GM19395 (cell line): ENCODE measurements around the gene WFDC8.

ENCODE experiments used
- ATAC-seq: cut with Tn5 transposase; IDR thresholded peaks from one replicate; pipeline ENCODE4 v1.9.1; 2021; ENCODE audit warnings: mild to moderate bottlenecking, moderate library complexity; ENCODE audit not compliant: unreplicated experiment

Gene WFDC8

GRCh38 chr20:45550765-45551164 is 28.3 kb downstream of the WFDC8 start:
- no peak for ATAC-seq

DNA sequence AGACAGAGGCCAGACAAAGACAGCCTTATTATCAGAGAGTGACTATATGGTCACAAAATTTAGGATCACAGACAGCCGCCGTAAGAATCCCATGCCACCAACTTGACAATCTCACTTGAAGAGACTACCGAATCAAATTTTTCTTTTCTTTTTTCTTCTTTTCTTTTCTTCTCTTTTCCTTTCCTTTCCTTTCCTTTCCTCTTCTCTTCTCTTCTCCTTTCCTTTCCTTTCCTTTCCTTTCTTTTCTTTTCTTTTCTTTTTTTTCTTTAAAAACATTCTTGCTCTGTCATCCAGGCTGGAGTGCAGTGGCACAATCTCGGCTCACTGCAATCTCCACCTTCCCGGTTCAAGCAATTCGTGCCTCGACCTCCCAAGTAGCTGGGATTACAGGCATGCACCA is 30.7 kb downstream of the WFDC8 start:
- no peak for ATAC-seq

DNA sequence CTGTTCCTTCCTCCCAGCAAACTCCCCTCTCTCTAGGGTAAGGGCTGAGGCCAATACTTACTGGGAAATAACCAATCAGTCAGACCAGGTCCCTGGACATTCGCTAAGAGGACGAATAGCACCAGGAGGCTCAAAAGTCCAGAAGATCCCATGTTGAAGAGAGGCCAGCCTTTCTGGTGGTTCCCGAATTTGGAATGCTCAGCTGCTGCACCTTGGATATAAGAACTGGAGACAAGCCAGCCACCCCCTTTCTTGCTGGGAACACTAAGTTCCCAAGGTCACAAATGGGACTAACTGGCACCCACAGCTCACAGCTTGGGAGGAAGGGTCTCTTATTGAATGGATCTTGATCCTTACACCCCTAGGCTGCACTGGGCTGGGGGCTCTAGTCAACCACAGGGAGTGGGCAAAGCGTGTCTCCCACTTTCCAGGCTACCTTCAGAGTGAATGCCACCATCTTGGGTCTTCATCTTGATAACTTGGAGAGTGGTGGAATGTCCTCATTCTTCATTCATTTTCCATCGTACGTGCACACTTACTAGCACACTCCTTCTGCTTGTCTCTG is 31.8 kb downstream of the WFDC8 start, which contains the start of gene EPPIN:
EPPIN (minus strand) TSS at position 196 of the 565 bp plus-strand sequence; CDS start at position 152, 44 bp downstream.
- no peak for ATAC-seq

DNA sequence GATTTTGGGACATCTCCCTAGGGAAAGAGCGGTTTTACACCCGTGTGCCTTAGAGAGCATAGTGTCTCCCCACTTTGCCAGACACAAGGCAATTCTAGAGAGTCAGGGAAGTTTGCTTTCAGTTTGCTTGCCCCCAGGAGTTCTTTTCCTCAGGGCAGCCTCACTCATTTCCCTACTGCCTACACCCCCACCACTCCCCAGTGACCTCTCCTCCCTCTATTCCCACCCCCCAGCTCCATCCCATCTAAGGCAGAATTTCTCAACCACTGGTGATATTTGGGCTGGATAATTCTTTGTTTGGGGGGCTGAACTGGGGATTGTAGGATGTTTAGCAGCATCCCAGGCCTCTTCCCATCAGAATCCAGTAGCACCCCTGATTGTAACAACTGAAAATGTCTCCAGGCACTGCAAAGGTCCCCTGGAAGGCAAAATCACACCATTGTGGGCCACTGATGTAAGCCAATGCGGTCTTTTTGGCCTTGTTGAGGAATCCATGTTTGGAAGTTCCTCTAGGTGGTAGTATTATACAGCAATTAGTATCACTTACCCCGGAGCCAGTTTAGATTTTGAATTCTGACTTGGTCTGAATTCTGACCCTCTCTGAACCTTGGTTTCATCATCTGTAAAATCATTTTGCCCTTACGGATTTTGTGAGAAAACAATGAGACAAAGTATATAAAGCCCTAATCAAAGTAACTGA is 33.2 kb downstream of the WFDC8 start:
- ATAC-seq = no peak

DNA sequence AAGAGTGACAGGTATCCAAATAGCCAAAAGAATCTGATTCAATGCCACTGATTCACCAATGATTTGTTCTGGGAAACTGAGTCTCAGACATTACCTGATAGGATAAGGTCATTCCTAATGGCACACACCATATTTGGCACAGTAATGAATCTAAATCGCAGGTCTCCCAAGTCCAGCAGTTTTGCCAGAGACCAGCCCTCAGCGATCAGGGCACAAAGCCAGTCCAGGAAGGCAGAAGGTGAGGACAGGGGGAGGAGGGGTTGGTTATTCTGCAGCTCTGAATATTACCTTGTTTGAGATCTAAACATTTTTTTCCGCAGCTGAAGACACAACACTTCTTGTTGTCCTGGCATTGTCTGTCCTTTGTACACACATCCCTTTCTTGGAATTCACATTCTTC is 33.7 kb downstream of the WFDC8 start:
- no peak for ATAC-seq

DNA sequence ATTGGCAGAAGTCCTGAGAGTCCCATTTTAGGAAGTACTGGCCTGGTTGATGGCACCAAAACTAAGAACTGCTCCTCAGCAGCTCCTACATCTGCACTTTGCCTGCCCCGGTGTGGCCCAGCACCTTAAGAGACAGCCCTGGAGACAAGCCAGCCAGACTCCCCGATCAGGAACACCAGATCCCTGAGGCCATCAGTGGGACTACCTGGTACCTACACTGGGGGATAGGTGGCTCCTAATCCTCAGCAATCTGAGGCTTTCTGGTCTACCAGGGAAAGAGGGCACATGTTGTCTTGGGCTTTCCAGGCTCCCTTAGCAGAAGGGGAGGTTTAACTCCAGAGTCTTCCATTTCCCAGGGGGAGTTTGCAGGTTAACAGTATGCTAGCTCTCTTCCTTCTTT is 39.7 kb downstream of the WFDC8 start, which contains the start of gene WFDC6:
WFDC6 (minus strand) TSS at position 101 of the 400 bp plus-strand sequence; CDS start at position 26, 75 bp downstream.
- ATAC-seq = no peak

GRCh38 chr20:45538209-45538799 is 40.8 kb downstream of the WFDC8 start:
- ATAC-seq = no peak

GRCh38 chr20:45527294-45527693 is 51.8 kb downstream of the WFDC8 start:
- no peak for ATAC-seq

DNA sequence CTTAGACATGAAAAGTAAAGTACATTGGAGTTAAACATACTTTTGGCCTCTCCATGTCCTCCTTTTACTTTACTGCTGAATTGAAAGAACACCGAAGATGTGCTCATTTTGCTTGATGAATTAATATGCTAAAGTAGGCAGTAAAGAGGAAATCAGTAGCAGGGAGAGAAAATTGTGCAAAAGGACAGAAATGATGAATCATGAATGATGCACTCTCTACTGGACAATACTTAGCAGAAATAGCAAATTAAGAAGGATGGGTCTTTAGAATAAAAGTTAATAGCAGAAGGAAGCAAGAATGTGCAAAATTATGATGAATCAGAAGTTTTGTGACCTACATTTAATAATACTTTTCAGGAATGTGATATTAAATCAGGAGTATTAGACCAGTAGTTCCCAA is 55.3 kb downstream of the WFDC8 start:
- no peak for ATAC-seq

GRCh38 chr20:45518282-45518681 is 60.8 kb downstream of the WFDC8 start:
- no peak for ATAC-seq

- ATAC-seq = no peak
Measured at GRCh38 chr20:45515147-45515913, 63.8 kb downstream of the WFDC8 start, which contains the start of gene SPINT3. Gene SPINT3, minus strand, starts transcription at chr20:45515622. Its CDS starts 14 bp downstream, at chr20:45515608.

GRCh38 chr20:45510242-45510862 is 68.7 kb downstream of the WFDC8 start:
- no peak for ATAC-seq

DNA sequence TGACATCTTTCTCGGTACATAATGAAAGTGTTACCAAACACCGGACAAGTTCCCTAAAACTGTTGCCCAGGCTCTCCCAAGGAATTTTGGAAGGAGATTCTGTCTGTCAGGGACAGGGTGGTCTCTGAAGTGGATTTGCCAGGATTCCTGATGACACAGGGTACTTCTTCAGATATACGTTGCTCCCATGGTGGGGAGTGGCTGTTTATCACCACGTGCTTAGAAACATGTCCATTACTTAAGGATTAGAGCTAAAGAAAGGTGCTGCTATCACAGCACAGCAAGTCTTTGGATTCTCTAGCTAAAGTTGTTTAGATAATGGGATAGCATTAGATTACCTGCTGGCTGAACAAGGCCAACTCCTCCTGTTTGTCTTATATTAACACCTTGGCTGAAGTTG is 70.0 kb downstream of the WFDC8 start:
- no peak for ATAC-seq

- ATAC-seq = no peak
Measured at GRCh38 chr20:45508068-45508886, 70.8 kb downstream of the WFDC8 start.

GRCh38 chr20:45507011-45507820 is 71.9 kb downstream of the WFDC8 start:
- peak; percentile 58 for ATAC-seq

DNA sequence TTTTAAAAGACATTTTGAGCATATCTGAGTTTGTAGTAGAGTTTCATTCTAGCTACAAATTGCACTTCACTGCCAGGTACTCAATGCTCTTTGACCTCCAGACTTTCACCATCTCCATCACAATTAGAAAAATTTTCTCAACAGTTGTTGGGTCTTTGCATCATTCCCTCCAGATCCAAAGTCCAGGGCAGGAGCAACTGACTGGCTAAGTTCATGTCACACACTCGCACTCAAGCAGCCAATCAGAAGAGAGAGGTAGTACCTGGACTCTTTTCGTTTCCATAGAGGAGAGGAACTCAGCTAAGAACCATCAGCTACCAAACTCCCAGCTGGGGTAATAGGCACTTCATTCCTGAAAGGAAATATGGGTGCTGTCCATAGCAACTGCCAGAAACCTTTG is 72.7 kb downstream of the WFDC8 start:
- no peak for ATAC-seq

DNA sequence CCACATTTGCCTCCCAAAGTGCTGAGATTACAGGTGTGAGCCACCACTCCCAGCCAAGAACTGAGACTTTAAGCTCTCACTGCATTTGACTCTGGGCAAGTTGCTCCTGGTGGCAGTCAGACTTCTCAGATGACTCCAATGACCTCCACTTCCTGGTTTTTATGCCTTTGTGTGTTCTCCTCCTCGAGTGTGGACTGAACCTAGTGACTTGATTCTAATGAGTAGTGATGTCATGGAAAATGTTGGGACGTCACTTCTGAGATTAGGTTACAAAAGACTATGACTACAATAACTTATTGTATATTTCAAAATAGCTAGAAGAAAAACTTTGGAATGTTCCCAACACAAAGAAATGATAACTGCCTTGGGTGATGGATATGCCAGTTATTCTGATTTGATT is 75.7 kb downstream of the WFDC8 start:
- no peak for ATAC-seq

DNA sequence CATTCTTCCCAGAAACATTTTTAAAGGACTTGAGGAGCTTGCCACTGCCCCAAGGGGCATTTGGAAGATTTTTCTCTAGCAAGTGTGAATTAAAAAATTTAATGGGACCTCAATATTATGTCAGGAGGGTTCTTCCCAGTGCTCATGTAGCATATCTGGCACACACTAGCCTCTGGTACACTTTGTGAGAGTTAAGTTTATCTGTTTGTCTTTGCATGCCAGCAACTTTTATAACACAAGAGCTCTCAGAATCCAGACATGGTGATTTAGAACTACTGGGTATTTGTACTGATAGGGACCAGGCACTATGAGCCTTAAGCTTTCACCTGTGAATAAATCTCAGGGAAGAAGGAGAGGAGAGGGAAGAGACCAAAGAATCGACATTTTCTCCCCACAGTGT is 76.5 kb downstream of the WFDC8 start:
- ATAC-seq = no peak
